H9 (cell line): ENCODE measurements around the gene LMCD1. TPM values are rescaled to one million over a fixed set of nuclear protein-coding genes. Genes with fewer than 3 reads are reported as not detected.

Source experiments
- DNase-seq: peaks from one replicate; pipeline ENCODE4 v3.0.0-alpha.2; 2017
- H2AFZ ChIP-seq: one replicate; pipeline ENCODE4 v1.6.1; 2013; ENCODE audit warnings: mild to moderate bottlenecking, low read length, control low read depth, moderate library complexity
- H2AK5ac ChIP-seq: 2 replicates; pipeline ENCODE4 v1.6.1; 2013; ENCODE audit warnings: low read length, control low read depth, mixed read lengths; ENCODE audit not compliant: insufficient read length
- H2BK120ac ChIP-seq: one replicate; pipeline ENCODE4 v1.6.1; 2013; ENCODE audit warnings: low read depth, mild to moderate bottlenecking, low read length, control low read depth, inconsistent platforms; ENCODE audit not compliant: poor library complexity, severe bottlenecking
- H2BK12ac ChIP-seq: 2 replicates; pipeline ENCODE4 v1.6.1; 2013; ENCODE audit warnings: low read length, control low read depth, mixed read lengths, low read depth; ENCODE audit not compliant: insufficient read length
- H2BK15ac ChIP-seq: 2 replicates; pipeline ENCODE4 v1.6.1; 2013; ENCODE audit warnings: low read depth, low read length, control low read depth
- H2BK20ac ChIP-seq: one replicate; pipeline ENCODE4 v1.6.1; 2013; ENCODE audit warnings: low read depth, mild to moderate bottlenecking, low read length, control low read depth, inconsistent platforms; ENCODE audit not compliant: poor library complexity, severe bottlenecking
- H2BK5ac ChIP-seq: 2 replicates; pipeline ENCODE4 v1.6.1; 2013; ENCODE audit warnings: low read length, control low read depth, mixed read lengths; ENCODE audit not compliant: insufficient read length
- H3K14ac ChIP-seq: 2 replicates; pipeline ENCODE4 v1.6.1; 2013; ENCODE audit warnings: low read length, control low read depth; ENCODE audit not compliant: insufficient read depth
- H3K18ac ChIP-seq: 2 replicates; pipeline ENCODE4 v1.6.1; 2013; ENCODE audit warnings: low read depth, mild to moderate bottlenecking, mixed read lengths, low read length, control low read depth; ENCODE audit not compliant: insufficient read length
- H3K23ac ChIP-seq: 2 replicates; pipeline ENCODE4 v1.6.1; 2013; ENCODE audit warnings: low read length, control low read depth, mixed read lengths, low read depth; ENCODE audit not compliant: insufficient read length
- H3K23me2 ChIP-seq: 2 replicates; pipeline ENCODE4 v1.6.1; 2013; ENCODE audit warnings: low read depth, mild to moderate bottlenecking, mixed read lengths, low read length, control low read depth; ENCODE audit not compliant: insufficient read length, poor library complexity, severe bottlenecking
- H3K27ac ChIP-seq: 2 replicates; pipeline ENCODE4 v1.5.1; 2013; ENCODE audit warnings: low read length, control low read depth, mixed read lengths, low read depth; ENCODE audit not compliant: insufficient read length
- H3K27me3 ChIP-seq: 2 replicates; pipeline ENCODE4 v1.6.1; 2013; ENCODE audit warnings: low read length, control low read depth, inconsistent platforms; ENCODE audit not compliant: insufficient read depth
- H3K4ac ChIP-seq: 2 replicates; pipeline ENCODE4 v1.6.1; 2013; ENCODE audit warnings: low read depth, mild to moderate bottlenecking, control low read depth, inconsistent platforms, low read length, moderate library complexity
- H3K4me1 ChIP-seq: 2 replicates; pipeline ENCODE4 v1.6.1; 2013; ENCODE audit warnings: low read length, control low read depth, inconsistent platforms; ENCODE audit not compliant: insufficient read depth
- H3K4me2 ChIP-seq: 2 replicates; pipeline ENCODE4 v1.6.1; 2013; ENCODE audit warnings: low read length, control low read depth, mixed read lengths; ENCODE audit not compliant: insufficient read length, insufficient read depth
- H3K56ac ChIP-seq: 2 replicates; pipeline ENCODE4 v1.6.1; 2013; ENCODE audit warnings: low read depth, mild to moderate bottlenecking, mixed read lengths, low read length, control low read depth; ENCODE audit not compliant: insufficient read length
- H3K79me1 ChIP-seq: 2 replicates; pipeline ENCODE4 v1.6.1; 2013; ENCODE audit warnings: low read depth, mild to moderate bottlenecking, moderate library complexity, low read length, control low read depth, inconsistent platforms; ENCODE audit not compliant: insufficient read depth, poor library complexity, severe bottlenecking
- H3K79me2 ChIP-seq: 2 replicates; pipeline ENCODE4 v1.6.1; 2013; ENCODE audit warnings: low read length, control low read depth, inconsistent platforms; ENCODE audit not compliant: insufficient read depth
- H3K9ac ChIP-seq: 2 replicates; pipeline ENCODE4 v1.6.1; 2013; ENCODE audit warnings: low read length, control low read depth, mixed read lengths; ENCODE audit not compliant: insufficient read length; ENCODE audit errors: extremely low read depth
- H3K9me3 ChIP-seq: one replicate; pipeline ENCODE4 v1.6.1; 2013; ENCODE audit warnings: low read depth, low read length, inconsistent platforms; ENCODE audit not compliant: control insufficient read depth
- H3T11ph ChIP-seq: one replicate; pipeline ENCODE4 v1.6.1; 2013; ENCODE audit warnings: mild to moderate bottlenecking, low read length, control low read depth, inconsistent platforms
- H4K20me1 ChIP-seq: one replicate; pipeline ENCODE4 v1.6.1; 2013; ENCODE audit not compliant: control insufficient read depth, insufficient read length, insufficient read depth
- H4K5ac ChIP-seq: 2 replicates; pipeline ENCODE4 v1.6.1; 2013; ENCODE audit warnings: low read depth, mild to moderate bottlenecking, mixed read lengths, low read length, control low read depth; ENCODE audit not compliant: insufficient read length
- H4K8ac ChIP-seq: replicated peaks from 2 replicates; pipeline ENCODE4 v1.6.1; 2013; ENCODE audit warnings: low read length, control low read depth, mixed read lengths, low read depth; ENCODE audit not compliant: insufficient read length
- H4K91ac ChIP-seq: 2 replicates; pipeline ENCODE4 v1.6.1; 2013; ENCODE audit warnings: low read depth, mild to moderate bottlenecking, moderate library complexity, mixed read lengths, low read length, control low read depth; ENCODE audit not compliant: insufficient read length
- H3K27ac Mint-ChIP-seq, 3 experiments: 2 replicates in 2 of 3; 3 replicates in 1 of 3; pipeline ENCODE4 v1.8.0; 2020 to 2021; ENCODE audit warnings: mixed read lengths in 3 of 3, mild to moderate bottlenecking in 1 of 3, moderate library complexity in 1 of 3
- H3K27me3 Mint-ChIP-seq: 2 replicates; pipeline ENCODE4 v1.8.0; 2021; ENCODE audit warnings: low read depth, mild to moderate bottlenecking, moderate library complexity, mixed read lengths
- H3K36me3 Mint-ChIP-seq, 3 experiments: 2 replicates in 2 of 3; 3 replicates in 1 of 3; pipeline ENCODE4 v1.8.0; 2020 to 2021; ENCODE audit warnings: low read depth in 3 of 3, mixed read lengths in 3 of 3; ENCODE audit not compliant: insufficient read depth in 1 of 3
- H3K4me1 Mint-ChIP-seq, 2 experiments: 2 replicates each; pipeline ENCODE4 v1.8.0; 2020; ENCODE audit warnings: mixed read lengths in 2 of 2
- H3K4me3 Mint-ChIP-seq, 2 experiments: 2 replicates in 1 of 2; 3 replicates in 1 of 2; pipeline ENCODE4 v1.8.0; 2020 to 2021; ENCODE audit warnings: mild to moderate bottlenecking in 2 of 2, mixed read lengths in 2 of 2, moderate library complexity in 1 of 2
- H3K9me3 Mint-ChIP-seq, 2 experiments: 2 replicates in 1 of 2; 3 replicates in 1 of 2; pipeline ENCODE4 v1.8.0; 2020; ENCODE audit warnings: mild to moderate bottlenecking in 2 of 2, mixed read lengths in 2 of 2, moderate library complexity in 1 of 2
- WGBS: extraction: QIAGEN DNeasy Blood & Tissue Kit; methylation state at CpG from one replicate; pipeline ENCODE4 v1.1.7; 2013; ENCODE audit warnings: missing lambda C conversion rate, low lambda C conversion rate, mixed read lengths; ENCODE audit not compliant: insufficient read length; ENCODE audit errors: extremely low coverage; 5-methylcytosine and 5-hydroxymethylcytosine counted together
- total RNA-seq: library from RNA; stranded (reverse); gene quantifications from 2 replicates; pipeline ENCODE4 v1.2.1, GENCODE V29; 2021
- TF ChIP-seq, protein P1 (sequence below): fragments of 200-600 bp; sonication (generic); conservative IDR thresholded peaks from 3 replicates; pipeline ENCODE4 v1.8.0; 2021; ENCODE audit warnings: antibody characterized with exemption, mild to moderate bottlenecking

Gene LMCD1
- total RNA-seq, 1 experiment from 2014 or later: 19.2 TPM

GRCh38 chr3:8482960-8483665 is 18.5 kb upstream of the LMCD1 start:
- Histone ChIP-seq H2AFZ (no peak overlapping the region), H4K91ac (no peak overlapping the region), H3K79me2 (no peaks in the 10 kb centered on the region), H3K9ac (no peak overlapping the region), H3K4ac (no peak overlapping the region), H3T11ph (no peak overlapping the region), H2BK12ac (no peak overlapping the region), H4K8ac (no peak overlapping the region), H3K4me1 (no peaks in the 10 kb centered on the region), H3K56ac (no peak overlapping the region), H2BK5ac (no peak overlapping the region), H4K5ac (no peak overlapping the region), H2BK15ac (no peak overlapping the region), H3K27ac (no peak overlapping the region), H2BK120ac (no peak overlapping the region), H3K23ac (no peak overlapping the region), H2BK20ac (no peak overlapping the region), H3K27me3 (no peaks in the 10 kb centered on the region), H3K79me1 (no peaks in the 10 kb centered on the region), H3K18ac (no peak overlapping the region), H4K20me1 (no peaks in the 10 kb centered on the region), H3K23me2 (no peaks in the 10 kb centered on the region), H3K9me3 (no peaks in the 10 kb centered on the region), H3K4me2 (no peak overlapping the region), H2AK5ac (no peak overlapping the region), H3K14ac (no peak overlapping the region)
- no peak for DNase-seq
- Mint-ChIP-seq H3K9me3 (peaks cover 7 to 11% of the 10 kb centered on the region in 2 experiments; a peak in 3 of 5 replicates), H3K27me3 (no peaks in the 10 kb centered on the region), H3K4me1 (peaks cover 8 to 12% of the 10 kb centered on the region in 2 experiments), H3K4me3 (no peak overlapping the region), H3K36me3 (peaks cover 6 to 38% (median 27%) of the 10 kb centered on the region in 3 experiments; a peak in 6 of 7 replicates), H3K27ac (peak overlapping the region in 1 of 3 experiments; percentile 66; a peak in 1 of 7 replicates)
- TF ChIP-seq, protein P1, sequence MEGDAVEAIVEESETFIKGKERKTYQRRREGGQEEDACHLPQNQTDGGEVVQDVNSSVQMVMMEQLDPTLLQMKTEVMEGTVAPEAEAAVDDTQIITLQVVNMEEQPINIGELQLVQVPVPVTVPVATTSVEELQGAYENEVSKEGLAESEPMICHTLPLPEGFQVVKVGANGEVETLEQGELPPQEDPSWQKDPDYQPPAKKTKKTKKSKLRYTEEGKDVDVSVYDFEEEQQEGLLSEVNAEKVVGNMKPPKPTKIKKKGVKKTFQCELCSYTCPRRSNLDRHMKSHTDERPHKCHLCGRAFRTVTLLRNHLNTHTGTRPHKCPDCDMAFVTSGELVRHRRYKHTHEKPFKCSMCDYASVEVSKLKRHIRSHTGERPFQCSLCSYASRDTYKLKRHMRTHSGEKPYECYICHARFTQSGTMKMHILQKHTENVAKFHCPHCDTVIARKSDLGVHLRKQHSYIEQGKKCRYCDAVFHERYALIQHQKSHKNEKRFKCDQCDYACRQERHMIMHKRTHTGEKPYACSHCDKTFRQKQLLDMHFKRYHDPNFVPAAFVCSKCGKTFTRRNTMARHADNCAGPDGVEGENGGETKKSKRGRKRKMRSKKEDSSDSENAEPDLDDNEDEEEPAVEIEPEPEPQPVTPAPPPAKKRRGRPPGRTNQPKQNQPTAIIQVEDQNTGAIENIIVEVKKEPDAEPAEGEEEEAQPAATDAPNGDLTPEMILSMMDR: no peak
- no CpG with 5 or more reads among the region's 4 CpGs for WGBS
